Neural progenitor cell (in vitro differentiated cells): ENCODE results near the gene TM9SF4. TPM values are rescaled to one million over a fixed set of nuclear protein-coding genes. Genes with fewer than 3 reads are reported as not detected.

ENCODE experiments used
- DNase-seq: peaks from one replicate; pipeline ENCODE4 v3.0.0-alpha.2; 2016; ENCODE audit warnings: low spot score
- H2AFZ ChIP-seq: fragments of 200-600 bp; sonication (generic); replicated peaks from 2 replicates; pipeline ENCODE4 v1.6.1; 2016; ENCODE audit warnings: antibody characterized with exemption
- H3F3A ChIP-seq: fragments of 200-600 bp; sonication (generic); 2 replicates; pipeline ENCODE4 v1.6.1; 2016; ENCODE audit warnings: antibody characterized with exemption, low read depth
- H3K27ac ChIP-seq: fragments of 200-600 bp; sonication (generic); 2 replicates; pipeline ENCODE4 v1.5.1; 2016; ENCODE audit warnings: mild to moderate bottlenecking
- H3K27me3 ChIP-seq: fragments of 200-600 bp; sonication (generic); 2 replicates; pipeline ENCODE4 v1.6.1; 2016; ENCODE audit warnings: mild to moderate bottlenecking, moderate library complexity
- H3K36me3 ChIP-seq: fragments of 200-600 bp; sonication (generic); 2 replicates; pipeline ENCODE4 v1.5.1; 2016
- H3K4me1 ChIP-seq: fragments of 200-600 bp; sonication (generic); 2 replicates; pipeline ENCODE4 v1.6.1; 2016; ENCODE audit warnings: mixed run types
- H3K4me2 ChIP-seq: fragments of 200-600 bp; sonication (generic); 2 replicates; pipeline ENCODE4 v1.6.1; 2016
- H3K4me3 ChIP-seq: fragments of 200-600 bp; sonication (generic); 2 replicates; pipeline ENCODE4 v1.5.1; 2016
- H3K79me2 ChIP-seq: fragments of 200-600 bp; sonication (generic); 2 replicates; pipeline ENCODE4 v1.6.1; 2016; ENCODE audit warnings: low read depth
- H3K9ac ChIP-seq: fragments of 200-600 bp; sonication (generic); 2 replicates; pipeline ENCODE4 v1.6.1; 2016
- H3K9me3 ChIP-seq: fragments of 200-600 bp; sonication (generic); 2 replicates; pipeline ENCODE4 v1.5.1; 2016; ENCODE audit warnings: low read depth
- H4K20me1 ChIP-seq: fragments of 200-600 bp; sonication (generic); 2 replicates; pipeline ENCODE4 v1.6.1; 2016; ENCODE audit warnings: low read depth
- H3K27ac Mint-ChIP-seq: 3 replicates; pipeline ENCODE4 v1.8.0; 2021; ENCODE audit warnings: mixed read lengths
- H3K27me3 Mint-ChIP-seq: 2 replicates; pipeline ENCODE4 v1.8.0; 2022; ENCODE audit warnings: low read depth, mild to moderate bottlenecking, inconsistent platforms, moderate library complexity, mixed read lengths; ENCODE audit not compliant: insufficient read depth
- H3K36me3 Mint-ChIP-seq: 3 replicates; pipeline ENCODE4 v1.8.0; 2021; ENCODE audit warnings: mixed read lengths
- H3K4me1 Mint-ChIP-seq: 3 replicates; pipeline ENCODE4 v1.8.0; 2021; ENCODE audit warnings: mixed read lengths
- H3K4me3 Mint-ChIP-seq: 3 replicates; pipeline ENCODE4 v1.8.0; 2021; ENCODE audit warnings: mild to moderate bottlenecking, moderate library complexity, mixed read lengths
- H3K9me3 Mint-ChIP-seq: 3 replicates; pipeline ENCODE4 v1.8.0; 2020; ENCODE audit warnings: mixed read lengths
- CTCF ChIP-seq: fragments of 200-600 bp; sonication (generic); IDR thresholded peaks from 2 replicates; pipeline ENCODE4 v1.5.1; 2017; ENCODE audit warnings: antibody characterized with exemption, mild to moderate bottlenecking
- EZH2 ChIP-seq: fragments of 200-600 bp; sonication (generic); IDR thresholded peaks from 2 replicates; pipeline ENCODE4 v1.6.1; 2017; ENCODE audit warnings: antibody characterized with exemption, mild to moderate bottlenecking, moderate library complexity
- EZH2phosphoT487 ChIP-seq: fragments of 200-600 bp; sonication (generic); IDR thresholded peaks from 2 replicates; pipeline ENCODE4 v1.6.1; 2017; ENCODE audit warnings: antibody characterized with exemption
- total RNA-seq: library from RNA; depleted of rRNA; stranded (reverse); fragments of >200 nt; gene quantifications from 2 replicates; pipeline ENCODE4 v1.2.3, GENCODE V29; 2015; ENCODE audit warnings: low replicate concordance

TM9SF4 gene
- total RNA-seq, 1 donor from 2014 or later, result 27.9 TPM

- H3K4me2 ChIP-seq, result no peak overlapping the region
- no peak for TF ChIP-seq EZH2phosphoT487
- TF ChIP-seq CTCF, result no peak
- no peak for TF ChIP-seq EZH2
- no peak overlapping the region for H2AFZ ChIP-seq
- Mint-ChIP-seq H3K27ac (no peak overlapping the region), H3K4me3 (no peak overlapping the region), H3K9me3 (no peaks in the 10 kb centered on the region), H3K4me1 (no peaks in the 10 kb centered on the region), H3K36me3 (peaks cover 16% of the 10 kb centered on the region), H3K27me3 (no peaks in the 10 kb centered on the region)
- no peaks in the 10 kb centered on the region for H3K4me1 ChIP-seq
- H3K79me2 ChIP-seq, result peaks cover 14% of the 10 kb centered on the region
- no peaks in the 10 kb centered on the region for H3K9me3 ChIP-seq
- no peaks in the 10 kb centered on the region for H3F3A ChIP-seq
- H3K9ac ChIP-seq, result no peak overlapping the region
- H3K27ac ChIP-seq, result no peak overlapping the region
- H3K27me3 ChIP-seq, result no peaks in the 10 kb centered on the region
- no peak overlapping the region for H3K4me3 ChIP-seq
- peaks cover 29% of the 10 kb centered on the region for H4K20me1 ChIP-seq
- H3K36me3 ChIP-seq, result no peaks in the 10 kb centered on the region
- DNase-seq, result no peak
Observed at GRCh38 chr20:32135983-32136515, 26.5 kb downstream of the TM9SF4 start.

DNA sequence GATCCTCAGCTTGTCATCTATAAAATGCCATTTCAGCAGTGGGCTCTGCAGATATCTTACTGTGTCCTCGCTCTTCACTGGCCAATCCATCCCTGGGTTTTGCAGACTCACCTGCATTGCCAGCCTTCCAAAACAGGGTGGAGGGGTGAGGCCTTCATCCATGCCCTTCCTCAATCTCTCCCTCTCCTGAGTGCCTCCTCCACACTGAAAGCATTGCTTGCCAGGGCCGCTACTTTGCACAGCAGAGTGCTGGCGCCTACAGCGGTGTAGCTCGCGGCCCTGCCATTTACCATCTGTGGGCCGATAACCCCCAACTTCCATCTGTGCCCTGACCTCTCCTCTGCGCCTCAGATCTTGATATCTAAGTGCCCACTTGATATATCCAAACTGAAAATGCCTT, 29.4 kb downstream of the TM9SF4 start:
- H3K4me3 Mint-ChIP-seq, result no peak overlapping the region

DNA sequence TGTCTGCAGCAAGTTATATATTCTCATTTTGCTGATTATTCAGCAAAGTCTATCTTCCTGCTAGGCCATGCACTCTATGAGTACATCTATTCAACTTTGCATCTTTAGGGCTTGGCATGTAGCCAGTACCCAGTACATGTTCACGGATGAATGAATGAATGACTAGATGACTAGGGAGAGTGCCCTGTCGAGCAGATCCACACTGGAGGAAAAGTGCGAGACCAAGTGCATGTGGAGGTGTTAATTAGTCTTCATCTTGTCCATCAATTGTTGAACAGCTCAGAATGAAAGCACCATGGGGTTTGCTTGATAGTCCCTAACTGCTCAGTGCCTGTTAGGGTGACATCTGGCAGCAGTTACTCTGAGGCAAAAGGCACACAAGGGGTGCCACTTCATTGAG, 30.4 kb downstream of the TM9SF4 start:
- no peaks in the 10 kb centered on the region for H3K27me3 ChIP-seq
- no peak overlapping the region for H3K4me3 Mint-ChIP-seq
- H3K9me3 ChIP-seq, result no peaks in the 10 kb centered on the region
- H3F3A ChIP-seq, result no peaks in the 10 kb centered on the region
- H3K9me3 Mint-ChIP-seq, result no peaks in the 10 kb centered on the region
- H3K4me1 Mint-ChIP-seq, result no peaks in the 10 kb centered on the region
- no peak overlapping the region for H2AFZ ChIP-seq
- H3K4me2 ChIP-seq, result no peak overlapping the region
- no peak for TF ChIP-seq CTCF
- no peak for TF ChIP-seq EZH2
- TF ChIP-seq EZH2phosphoT487, result no peak
- no peak for DNase-seq
- peaks cover 6% of the 10 kb centered on the region for H4K20me1 ChIP-seq
- no peaks in the 10 kb centered on the region for H3K79me2 ChIP-seq
- H3K36me3 Mint-ChIP-seq, result peaks cover 38% of the 10 kb centered on the region
- H3K4me1 ChIP-seq, result no peaks in the 10 kb centered on the region
- no peak overlapping the region for H3K27ac ChIP-seq
- H3K27me3 Mint-ChIP-seq, result no peaks in the 10 kb centered on the region
- no peak overlapping the region for H3K9ac ChIP-seq
- H3K36me3 ChIP-seq, result no peaks in the 10 kb centered on the region
- no peak overlapping the region for H3K4me3 ChIP-seq
- no peak overlapping the region for H3K27ac Mint-ChIP-seq

More for the DNA sequence above, 29.4 kb downstream of the TM9SF4 start:
- no peaks in the 10 kb centered on the region for H3K27me3 Mint-ChIP-seq
- no peak overlapping the region for H3K27ac ChIP-seq
- H3K36me3 Mint-ChIP-seq, result peaks cover 33% of the 10 kb centered on the region
- H3K4me1 ChIP-seq, result no peaks in the 10 kb centered on the region
- no peaks in the 10 kb centered on the region for H3K9me3 Mint-ChIP-seq
- H3K9me3 ChIP-seq, result no peaks in the 10 kb centered on the region
- H3K79me2 ChIP-seq, result no peaks in the 10 kb centered on the region
- no peak overlapping the region for H3K27ac Mint-ChIP-seq
- no peak overlapping the region for H3K4me2 ChIP-seq
- H3K9ac ChIP-seq, result no peak overlapping the region
- H3K4me3 ChIP-seq, result no peak overlapping the region
- no peak overlapping the region for H2AFZ ChIP-seq
- no peaks in the 10 kb centered on the region for H3K27me3 ChIP-seq
- no peak for TF ChIP-seq CTCF
- TF ChIP-seq EZH2, result no peak
- TF ChIP-seq EZH2phosphoT487, result no peak
- no peaks in the 10 kb centered on the region for H3K36me3 ChIP-seq
- H3F3A ChIP-seq, result no peaks in the 10 kb centered on the region
- no peak for DNase-seq
- peaks cover 9% of the 10 kb centered on the region for H4K20me1 ChIP-seq
- no peaks in the 10 kb centered on the region for H3K4me1 Mint-ChIP-seq
